22Rv1 (cell line): ENCODE results near the gene ACOXL.
"Not testable (repeated sequence)": the region's sequence is repeated elsewhere in the genome, so short reads cannot be mapped to it uniquely, and the experiment has no call there.

Experiments used
- H3K27ac ChIP-seq: fragments of 450-650 bp; 2 replicates; pipeline ENCODE4 v1.5.1; 2017
- ZFX ChIP-seq: fragments of 450-650 bp; IDR thresholded peaks from 2 replicates; pipeline ENCODE4 v1.6.1; 2017; ENCODE audit warnings: antibody characterized with exemption, borderline replicate concordance
- TF ChIP-seq, protein P1 (sequence below): fragments of 450-650 bp; IDR thresholded peaks from 2 replicates; pipeline ENCODE4 v1.5.1; 2017; ENCODE audit warnings: mild to moderate bottlenecking

Gene ACOXL

DNA sequence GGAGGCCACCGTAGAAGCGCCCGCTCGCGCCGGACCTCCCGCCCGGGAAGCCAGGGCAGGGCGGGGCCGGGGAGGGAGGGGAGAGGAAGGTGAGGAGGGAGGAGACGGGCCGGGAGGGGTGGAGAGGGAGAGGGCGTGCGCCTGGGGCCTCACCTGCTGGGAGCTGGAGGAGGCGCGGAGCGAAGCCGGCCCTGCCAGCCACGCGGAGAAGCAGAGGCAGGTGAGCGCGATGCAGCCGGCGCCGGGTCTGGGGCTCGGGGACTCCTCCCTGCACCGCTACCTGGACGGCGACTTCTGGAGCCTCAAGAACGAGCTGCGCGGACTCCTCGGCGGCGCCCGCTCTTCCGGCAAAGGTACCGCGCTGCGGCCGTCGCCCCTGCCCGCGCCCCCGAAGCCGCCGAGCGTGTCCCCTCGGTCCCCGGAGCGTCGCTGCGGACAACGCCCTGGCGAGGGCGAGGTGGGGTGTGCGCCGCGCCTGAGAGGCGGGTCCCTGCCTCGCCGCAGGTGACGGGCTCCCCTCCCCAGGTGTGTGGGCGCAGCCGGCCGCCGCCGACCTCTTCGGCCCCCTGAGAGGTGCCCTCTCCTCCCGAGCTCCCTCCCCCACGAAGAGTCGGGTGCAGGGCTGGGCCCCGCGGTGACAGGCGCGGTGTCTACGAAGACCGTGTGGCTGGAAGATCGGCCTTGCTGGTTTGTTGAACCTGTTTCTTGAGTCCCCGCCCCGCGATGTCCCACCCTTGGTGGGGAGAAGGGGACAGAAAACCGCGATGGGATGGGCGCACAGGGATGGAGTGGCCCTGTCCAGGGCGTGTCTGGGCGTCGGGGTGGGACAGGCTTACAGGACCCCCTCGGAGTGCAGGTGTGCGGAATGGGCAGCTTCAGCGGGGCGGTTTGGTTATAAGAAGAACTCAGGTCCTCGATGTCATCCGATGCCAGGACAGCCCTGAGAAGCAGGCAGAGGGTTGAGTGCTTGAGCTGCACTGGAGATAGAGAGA, at the start of gene ACOXL:
Gene ACOXL, plus strand, starts transcription at position 152 of the 992 bp plus-strand sequence. CDS start 35,817 bp downstream, outside the sequence.
- H3K27ac ChIP-seq = no peak within 1 kb of the TSS
- TF ChIP-seq, protein P1, sequence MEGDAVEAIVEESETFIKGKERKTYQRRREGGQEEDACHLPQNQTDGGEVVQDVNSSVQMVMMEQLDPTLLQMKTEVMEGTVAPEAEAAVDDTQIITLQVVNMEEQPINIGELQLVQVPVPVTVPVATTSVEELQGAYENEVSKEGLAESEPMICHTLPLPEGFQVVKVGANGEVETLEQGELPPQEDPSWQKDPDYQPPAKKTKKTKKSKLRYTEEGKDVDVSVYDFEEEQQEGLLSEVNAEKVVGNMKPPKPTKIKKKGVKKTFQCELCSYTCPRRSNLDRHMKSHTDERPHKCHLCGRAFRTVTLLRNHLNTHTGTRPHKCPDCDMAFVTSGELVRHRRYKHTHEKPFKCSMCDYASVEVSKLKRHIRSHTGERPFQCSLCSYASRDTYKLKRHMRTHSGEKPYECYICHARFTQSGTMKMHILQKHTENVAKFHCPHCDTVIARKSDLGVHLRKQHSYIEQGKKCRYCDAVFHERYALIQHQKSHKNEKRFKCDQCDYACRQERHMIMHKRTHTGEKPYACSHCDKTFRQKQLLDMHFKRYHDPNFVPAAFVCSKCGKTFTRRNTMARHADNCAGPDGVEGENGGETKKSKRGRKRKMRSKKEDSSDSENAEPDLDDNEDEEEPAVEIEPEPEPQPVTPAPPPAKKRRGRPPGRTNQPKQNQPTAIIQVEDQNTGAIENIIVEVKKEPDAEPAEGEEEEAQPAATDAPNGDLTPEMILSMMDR = no peak
- TF ChIP-seq ZFX = no peak

DNA sequence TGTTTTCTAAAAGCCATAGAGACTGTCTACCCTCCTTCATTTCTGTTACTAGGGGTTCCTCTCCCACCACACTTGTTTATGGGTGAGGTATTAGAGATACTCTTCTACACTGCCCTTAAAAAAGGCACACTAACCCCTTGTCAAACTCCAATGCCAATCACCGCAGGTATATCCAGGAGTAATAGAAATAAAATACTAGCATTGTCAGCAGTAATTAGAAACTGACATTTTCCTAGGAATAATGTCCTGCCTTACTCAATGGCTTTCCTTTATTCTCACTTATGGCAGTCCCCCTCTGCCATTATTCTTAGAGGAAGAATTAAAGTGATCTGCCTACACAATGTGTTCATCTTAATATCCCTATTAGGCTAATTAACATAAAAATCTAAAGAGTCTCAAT, 49.5 kb upstream of the ACOXL start:
- no peak overlapping the region for H3K27ac ChIP-seq
- TF ChIP-seq ZFX = no peak
- TF ChIP-seq, protein P1 = no peak

DNA sequence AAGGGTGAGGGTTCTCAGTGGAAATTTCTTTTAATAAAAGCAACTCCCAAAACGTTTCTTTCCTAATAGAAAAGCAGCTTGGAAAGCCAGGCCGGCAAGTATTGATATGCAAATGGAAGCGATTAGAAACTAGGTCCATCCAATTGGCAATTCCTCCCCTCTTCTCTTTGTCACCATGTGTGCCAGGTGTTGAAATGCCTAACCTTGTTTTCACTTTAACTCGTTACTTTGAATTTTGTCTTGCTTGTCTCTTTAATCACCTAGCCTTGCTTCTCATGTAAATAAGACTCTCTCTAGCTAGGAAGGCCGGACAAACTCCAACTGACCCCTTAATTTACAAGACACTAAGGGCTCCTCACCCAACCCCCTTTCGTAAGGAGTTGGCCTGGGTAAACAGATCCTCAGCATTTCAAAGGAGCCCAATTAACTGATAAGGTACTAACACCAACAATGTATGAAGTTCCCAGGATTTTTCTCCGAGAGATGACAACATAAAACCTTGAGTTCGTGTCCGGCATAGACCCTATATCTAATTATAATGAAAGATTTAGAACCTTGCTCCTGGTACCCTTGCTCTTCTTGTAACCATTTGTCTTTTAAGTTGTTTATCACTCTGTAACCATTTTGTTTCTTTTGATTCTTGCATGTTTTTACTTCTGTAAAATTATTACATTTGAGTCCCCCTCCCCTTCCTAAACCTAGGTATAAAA, 44.4 kb upstream of the ACOXL start:
- not testable (repeated sequence) for H3K27ac ChIP-seq

DNA sequence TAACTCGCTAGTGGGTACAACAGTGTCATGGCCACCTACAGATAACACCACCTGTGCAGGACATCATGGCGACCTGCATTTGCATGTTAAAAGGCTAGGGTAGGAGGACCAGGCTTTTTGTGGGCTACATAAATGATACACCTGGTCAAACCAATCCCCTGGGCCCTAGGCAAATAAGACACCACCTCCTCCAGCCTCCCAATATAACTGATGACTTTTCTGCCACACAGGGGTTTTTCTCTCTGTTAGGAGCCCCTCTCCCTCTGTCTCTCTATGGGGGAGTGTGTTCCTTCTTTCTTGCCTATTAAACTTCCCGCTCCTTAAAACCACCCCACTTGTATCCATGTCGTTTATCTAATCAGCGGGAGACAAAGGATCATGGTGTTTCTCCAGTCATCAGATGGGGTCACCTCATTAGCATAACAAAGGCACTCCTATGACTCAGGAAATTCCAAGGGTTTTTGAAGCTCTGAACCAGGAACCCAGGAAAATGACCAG, 43.7 kb upstream of the ACOXL start:
- no peak overlapping the region for H3K27ac ChIP-seq
- TF ChIP-seq, protein P1 = no peak
- TF ChIP-seq ZFX = no peak

DNA sequence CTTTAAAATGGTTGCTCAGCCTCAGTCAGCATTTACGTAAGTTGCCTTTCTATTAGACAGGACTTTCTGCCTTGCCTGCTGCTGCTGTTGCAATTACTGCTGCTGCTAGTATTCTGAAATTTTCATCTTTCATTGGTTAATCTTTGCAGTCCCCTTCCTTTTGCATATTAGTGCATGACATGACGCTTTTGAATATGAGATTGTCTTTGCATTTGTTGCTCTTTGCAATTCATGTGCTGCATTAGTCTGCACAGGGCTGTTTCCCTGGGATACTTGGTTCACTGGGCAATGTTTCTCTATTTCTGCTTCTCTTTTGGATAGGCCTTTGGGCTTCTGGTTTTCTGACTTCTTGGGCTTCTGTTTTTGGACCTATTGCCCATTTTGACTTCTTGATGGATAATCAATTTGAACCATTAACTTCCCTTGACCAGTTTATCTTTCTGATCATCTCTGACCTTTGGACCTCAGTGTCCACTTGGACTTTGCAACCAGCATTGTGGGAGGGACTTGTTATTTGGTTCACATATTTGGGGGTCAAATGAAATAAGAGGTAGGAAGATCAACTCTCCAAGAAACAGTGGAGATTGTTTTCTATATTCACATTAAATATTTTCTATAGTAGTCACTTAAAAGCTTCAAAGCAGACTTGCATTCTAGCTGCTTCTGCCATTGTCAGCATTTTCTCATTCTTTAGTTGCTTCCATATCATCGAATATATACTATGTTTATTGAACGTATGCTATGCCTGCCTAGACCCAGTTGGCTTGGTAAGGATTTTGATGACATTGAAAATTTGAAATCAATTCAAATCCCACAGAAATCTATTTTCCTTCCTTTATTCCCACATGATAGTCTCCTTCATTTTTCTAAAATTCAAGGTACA, 42.0 kb upstream of the ACOXL start:
- no peak overlapping the region for H3K27ac ChIP-seq
- TF ChIP-seq, protein P1 = no peak
- no peak for TF ChIP-seq ZFX

DNA sequence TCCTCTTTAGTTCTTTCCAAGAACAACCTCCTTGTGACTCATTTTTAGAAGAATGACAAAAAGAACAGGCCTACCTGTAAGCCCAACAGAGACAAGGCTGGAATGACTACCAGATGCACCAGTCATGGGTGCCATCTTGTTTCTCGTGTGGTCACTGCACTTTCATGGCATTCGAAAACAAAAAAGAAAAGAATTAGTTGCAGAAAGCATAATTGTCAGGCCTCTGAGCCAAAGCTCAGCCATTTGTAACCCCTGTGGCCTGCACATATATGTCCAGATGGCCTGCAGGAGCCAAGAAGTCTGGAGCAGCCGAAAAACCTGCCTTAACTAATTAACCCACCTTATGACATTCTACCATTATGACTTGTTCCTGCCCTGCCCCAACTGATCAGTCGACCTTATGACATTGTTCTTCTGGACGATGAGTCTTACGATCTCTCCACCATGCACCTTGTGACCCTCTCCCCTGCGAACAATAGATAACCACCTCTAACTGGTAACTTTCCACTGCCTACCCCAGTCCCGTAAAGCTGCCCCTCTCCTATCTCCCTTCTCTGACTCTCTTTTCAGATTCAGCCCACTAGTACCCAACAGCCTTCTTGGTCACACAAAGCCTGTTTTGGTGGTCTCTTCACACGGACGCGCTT, 40.6 kb upstream of the ACOXL start:
- TF ChIP-seq, protein P1 = no peak
- TF ChIP-seq ZFX = no peak
- no peak overlapping the region for H3K27ac ChIP-seq

DNA sequence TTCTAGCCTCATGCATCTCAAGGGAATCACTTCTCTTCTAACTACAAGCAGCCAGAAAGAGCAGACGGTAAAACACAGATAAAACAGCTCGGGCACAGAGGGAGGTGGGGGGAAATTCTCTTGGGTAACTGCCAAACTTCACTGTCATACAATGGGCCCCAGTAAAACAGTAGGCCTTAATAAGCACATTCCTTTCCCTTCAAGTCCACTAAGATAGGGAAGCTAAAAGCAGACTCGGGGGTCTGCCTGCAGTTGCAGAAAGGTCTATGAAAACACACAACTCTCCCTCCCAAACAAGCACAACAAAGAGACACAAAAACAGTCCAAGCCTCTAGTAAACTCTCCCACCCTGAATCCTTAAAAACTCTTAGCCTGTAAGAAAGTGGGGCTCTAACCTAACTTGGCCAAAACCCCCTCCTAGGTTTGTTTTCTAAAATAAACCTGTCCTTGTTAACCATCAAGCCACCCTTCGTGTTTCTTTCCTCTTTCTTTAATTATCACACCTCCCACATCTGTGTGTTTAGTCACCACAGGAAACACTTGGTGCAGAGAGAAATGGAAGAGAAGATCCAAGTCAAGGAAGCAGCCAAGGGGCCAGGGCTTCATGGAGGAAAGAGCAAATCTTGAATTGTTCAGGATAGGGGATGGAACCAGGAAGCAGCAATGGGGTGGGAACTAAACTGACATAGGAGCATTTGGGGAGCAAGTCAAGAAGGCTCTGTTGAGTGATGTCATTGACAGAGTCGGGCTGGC, 37.1 kb upstream of the ACOXL start:
- H3K27ac ChIP-seq = not testable (repeated sequence)

DNA sequence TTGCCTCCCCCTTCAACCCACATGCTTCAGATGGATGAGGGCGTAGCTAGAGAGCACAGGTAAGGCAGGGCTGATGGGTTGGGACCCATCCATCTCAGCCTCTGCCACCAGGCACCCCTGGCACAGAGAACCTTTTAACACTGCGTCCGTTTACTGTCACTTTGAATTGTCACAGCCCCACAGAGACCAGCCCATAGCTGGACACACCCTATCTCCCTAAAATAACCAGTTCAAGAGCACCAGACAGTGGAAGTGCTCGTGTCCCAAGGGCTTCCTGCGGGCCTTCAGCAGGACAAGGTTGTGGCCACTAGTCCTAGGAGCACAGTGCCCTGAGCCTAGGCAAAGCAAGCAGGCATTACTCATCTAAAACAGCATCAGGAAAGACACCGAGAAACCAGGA, 34.1 kb upstream of the ACOXL start:
- not testable (repeated sequence) for H3K27ac ChIP-seq
